ENCODE data around the gene SCFD2.

DNA sequence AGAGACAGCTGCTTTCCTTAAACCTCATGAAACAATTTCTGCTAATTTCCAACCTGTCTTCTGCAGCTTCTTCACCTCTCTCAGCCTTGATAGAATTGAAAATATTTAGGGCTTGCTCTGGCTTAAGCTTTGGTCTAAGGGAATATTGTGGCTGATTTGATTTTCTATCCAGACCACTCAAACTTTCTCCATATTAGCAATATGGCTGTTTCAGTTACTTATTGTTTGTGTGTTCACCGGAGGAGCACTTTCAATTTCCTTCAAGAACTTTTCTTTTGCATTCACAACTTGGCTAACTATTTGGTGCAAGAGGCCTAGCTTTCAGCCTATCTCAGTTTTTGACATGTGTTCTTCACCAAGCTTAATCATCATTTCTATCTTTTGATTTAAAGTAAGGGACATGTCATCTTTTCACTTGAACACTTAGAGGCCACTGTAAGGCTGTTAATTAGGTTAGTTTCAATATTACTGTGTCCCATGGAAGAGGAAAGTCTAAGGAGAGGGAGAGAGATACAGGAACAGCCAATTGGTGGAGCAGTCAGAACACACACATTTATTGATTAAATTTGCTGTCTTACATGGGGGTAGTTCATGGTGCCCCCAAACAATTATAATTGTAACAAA is 290.6 kb downstream of the SCFD2 start:
- TF ChIP-seq CTCF (IDR thresholded peaks at IDR 0.05; ENCODE audit: low read depth, low read length, missing input control) (no peak), GABPA (IDR thresholded peaks at IDR 0.05 in 1 of 2, conservative IDR thresholded peaks at IDR 0.05 in 1 of 2) (no peak), HNF4A (conservative IDR thresholded peaks at IDR 0.05) (no peak), TAF1 (conservative IDR thresholded peaks at IDR 0.05) (no peak)
- TF ChIP-seq, protein P1, sequence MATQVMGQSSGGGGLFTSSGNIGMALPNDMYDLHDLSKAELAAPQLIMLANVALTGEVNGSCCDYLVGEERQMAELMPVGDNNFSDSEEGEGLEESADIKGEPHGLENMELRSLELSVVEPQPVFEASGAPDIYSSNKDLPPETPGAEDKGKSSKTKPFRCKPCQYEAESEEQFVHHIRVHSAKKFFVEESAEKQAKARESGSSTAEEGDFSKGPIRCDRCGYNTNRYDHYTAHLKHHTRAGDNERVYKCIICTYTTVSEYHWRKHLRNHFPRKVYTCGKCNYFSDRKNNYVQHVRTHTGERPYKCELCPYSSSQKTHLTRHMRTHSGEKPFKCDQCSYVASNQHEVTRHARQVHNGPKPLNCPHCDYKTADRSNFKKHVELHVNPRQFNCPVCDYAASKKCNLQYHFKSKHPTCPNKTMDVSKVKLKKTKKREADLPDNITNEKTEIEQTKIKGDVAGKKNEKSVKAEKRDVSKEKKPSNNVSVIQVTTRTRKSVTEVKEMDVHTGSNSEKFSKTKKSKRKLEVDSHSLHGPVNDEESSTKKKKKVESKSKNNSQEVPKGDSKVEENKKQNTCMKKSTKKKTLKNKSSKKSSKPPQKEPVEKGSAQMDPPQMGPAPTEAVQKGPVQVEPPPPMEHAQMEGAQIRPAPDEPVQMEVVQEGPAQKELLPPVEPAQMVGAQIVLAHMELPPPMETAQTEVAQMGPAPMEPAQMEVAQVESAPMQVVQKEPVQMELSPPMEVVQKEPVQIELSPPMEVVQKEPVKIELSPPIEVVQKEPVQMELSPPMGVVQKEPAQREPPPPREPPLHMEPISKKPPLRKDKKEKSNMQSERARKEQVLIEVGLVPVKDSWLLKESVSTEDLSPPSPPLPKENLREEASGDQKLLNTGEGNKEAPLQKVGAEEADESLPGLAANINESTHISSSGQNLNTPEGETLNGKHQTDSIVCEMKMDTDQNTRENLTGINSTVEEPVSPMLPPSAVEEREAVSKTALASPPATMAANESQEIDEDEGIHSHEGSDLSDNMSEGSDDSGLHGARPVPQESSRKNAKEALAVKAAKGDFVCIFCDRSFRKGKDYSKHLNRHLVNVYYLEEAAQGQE (IDR thresholded peaks at IDR 0.05), result no peak
- TF ChIP-seq, protein P2, sequence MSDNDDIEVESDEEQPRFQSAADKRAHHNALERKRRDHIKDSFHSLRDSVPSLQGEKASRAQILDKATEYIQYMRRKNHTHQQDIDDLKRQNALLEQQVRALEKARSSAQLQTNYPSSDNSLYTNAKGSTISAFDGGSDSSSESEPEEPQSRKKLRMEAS (IDR thresholded peaks at IDR 0.05), result no peak
